GM10266 (cell line): ENCODE measurements around the gene SPOCK2.
"Not testable (repeated sequence)": the region's sequence is repeated elsewhere in the genome, so short reads cannot be mapped to it uniquely, and the experiment has no call there.

ENCODE experiments used
- DNase-seq: peaks from one replicate; pipeline ENCODE4 v3.0.0; 2012; ENCODE audit errors: extremely low spot score
- CTCF ChIP-seq: IDR thresholded peaks from 2 replicates; pipeline ENCODE4 v1.5.1; 2012; ENCODE audit warnings: mild to moderate bottlenecking, low read depth; ENCODE audit not compliant: control insufficient read depth, insufficient read depth; ENCODE audit errors: missing control alignments

The SPOCK2 gene

DNA sequence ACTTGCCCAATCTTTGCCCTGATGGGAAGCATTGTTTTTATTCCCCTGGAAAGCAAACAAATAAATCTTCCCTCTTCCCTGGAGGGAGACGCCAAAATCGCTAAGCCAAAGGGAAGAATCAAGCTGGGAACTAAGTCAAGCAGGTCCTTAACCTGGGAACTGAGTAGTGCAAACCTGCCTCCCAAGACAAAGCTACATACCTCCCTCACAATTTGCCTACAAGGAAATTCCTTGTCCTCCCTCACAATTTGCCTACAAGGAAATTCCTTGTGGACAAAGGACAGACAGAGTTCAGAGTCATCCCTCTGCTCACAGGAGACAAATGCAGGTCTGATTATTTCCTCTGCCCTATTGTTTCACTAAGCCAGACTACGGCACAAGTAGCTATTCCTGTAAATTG, 50.5 kb downstream of the SPOCK2 start:
- no peak for TF ChIP-seq CTCF
- no peak for DNase-seq

DNA sequence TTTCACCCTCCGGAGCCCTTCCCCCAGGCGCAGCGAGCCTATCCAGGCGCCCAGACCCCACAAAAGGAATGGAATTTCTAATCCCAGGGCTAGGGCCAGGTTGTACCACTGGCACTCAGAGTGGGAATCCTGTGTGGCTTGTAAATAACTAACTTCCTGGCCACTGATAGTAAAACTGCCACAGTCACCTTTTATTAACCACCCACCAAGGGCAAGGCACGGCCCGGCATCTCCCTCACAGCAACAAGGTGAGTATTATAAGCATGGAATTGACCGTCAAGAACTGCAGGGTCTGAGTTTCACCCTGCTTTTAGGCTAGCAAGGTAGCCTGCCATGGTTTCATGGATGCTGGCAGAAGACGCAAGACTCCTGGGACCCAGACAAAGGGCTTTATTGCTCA, 51.1 kb downstream of the SPOCK2 start:
- no peak for TF ChIP-seq CTCF
- no peak for DNase-seq

GRCh38 chr10:72035252-72035887, 53.0 kb downstream of the SPOCK2 start:
- TF ChIP-seq CTCF: no peak
- no peak for DNase-seq

GRCh38 chr10:72034761-72035160, 53.6 kb downstream of the SPOCK2 start:
- DNase-seq: no peak
- TF ChIP-seq CTCF: no peak

- TF ChIP-seq CTCF: no peak
- no peak for DNase-seq
These were observed 54.3 kb downstream of the SPOCK2 start for GRCh38 chr10:72034040-72034499.

DNA sequence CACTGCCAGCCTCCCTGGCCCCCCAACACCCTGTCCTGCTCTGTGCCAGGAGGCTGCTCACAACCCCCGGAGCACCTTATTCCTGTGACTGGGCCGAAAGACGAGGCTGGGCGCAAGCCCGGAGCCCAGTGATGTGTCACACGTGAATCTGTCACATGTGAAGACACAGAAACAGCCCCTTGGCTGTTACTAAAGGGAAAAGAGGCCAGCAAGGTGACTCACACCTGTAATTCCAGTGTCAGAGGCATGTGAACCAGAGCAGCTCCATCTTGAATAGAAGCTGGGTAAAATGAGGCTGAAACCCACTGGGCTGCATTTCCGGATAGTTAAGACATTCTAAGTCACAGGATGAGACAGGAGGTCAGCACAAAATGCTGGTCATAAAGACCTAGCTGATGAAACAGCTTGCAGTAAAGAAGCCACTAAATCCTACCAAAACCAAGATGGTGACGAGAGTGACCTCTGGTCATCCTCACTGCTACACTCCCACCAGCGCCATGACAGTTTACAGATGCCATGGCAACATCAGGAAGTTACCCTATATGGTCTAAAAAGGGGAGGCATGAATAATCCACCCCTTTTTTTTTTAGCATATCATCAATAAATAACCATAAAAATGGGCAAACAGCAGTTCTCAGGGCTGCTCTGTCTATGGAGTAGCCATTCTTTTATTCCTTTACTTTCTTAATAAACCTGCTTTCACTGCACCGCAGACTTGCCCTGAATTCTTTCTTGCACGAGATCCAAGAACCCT, 55.8 kb downstream of the SPOCK2 start:
- not testable (repeated sequence) for DNase-seq

- no peak for TF ChIP-seq CTCF
- DNase-seq: no peak
These were observed 56.6 kb downstream of the SPOCK2 start for GRCh38 chr10:72031706-72032105.
